AG09309 (cell line): ENCODE results near the gene CNTNAP2.

ENCODE experiments used
- DNase-seq: peaks from one replicate; pipeline ENCODE4 v3.0.0-alpha.2; 2010; ENCODE audit warnings: low read depth
- H3K4me3 ChIP-seq: 2 replicates; pipeline ENCODE4 v1.5.1; 2011; ENCODE audit warnings: mild to moderate bottlenecking, low read depth, low read length, moderate library complexity; ENCODE audit not compliant: control insufficient read depth
- CTCF ChIP-seq: IDR thresholded peaks from 2 replicates; pipeline ENCODE4 v1.5.1; 2011; ENCODE audit warnings: mild to moderate bottlenecking, low read depth, low read length, inconsistent platforms; ENCODE audit not compliant: insufficient read depth, control insufficient read depth; ENCODE audit errors: missing control alignments

The CNTNAP2 gene

GRCh38 chr7:147941381-147941780 lies 1824.8 kb downstream of the CNTNAP2 start:
- no peak for DNase-seq
- no peak for TF ChIP-seq CTCF
- no peak overlapping the region for H3K4me3 ChIP-seq

GRCh38 chr7:147944321-147944720 lies 1827.7 kb downstream of the CNTNAP2 start:
- TF ChIP-seq CTCF = no peak
- DNase-seq = no peak
- no peak overlapping the region for H3K4me3 ChIP-seq

GRCh38 chr7:147952918-147953317 lies 1836.3 kb downstream of the CNTNAP2 start:
- no peak for DNase-seq
- no peak for TF ChIP-seq CTCF
- H3K4me3 ChIP-seq = no peak overlapping the region

- DNase-seq = no peak
- TF ChIP-seq CTCF = no peak
Measured at GRCh38 chr7:147968046-147968610, 1851.5 kb downstream of the CNTNAP2 start.

GRCh38 chr7:147971606-147972110 lies 1855.1 kb downstream of the CNTNAP2 start:
- no peak for DNase-seq
- TF ChIP-seq CTCF = no peak
- no peak overlapping the region for H3K4me3 ChIP-seq

More at GRCh38 chr7:147968046-147968610, 1851.5 kb downstream of the CNTNAP2 start:
- no peak overlapping the region for H3K4me3 ChIP-seq

GRCh38 chr7:147978201-147978600 lies 1861.6 kb downstream of the CNTNAP2 start:
- DNase-seq = no peak
- H3K4me3 ChIP-seq = no peak overlapping the region
- TF ChIP-seq CTCF = no peak
